Jurkat, Clone E6-1 (cell line): ENCODE measurements around the gene RRP36. TPM values are rescaled to one million over a fixed set of nuclear protein-coding genes. Genes with fewer than 3 reads are reported as not detected.
"Not testable (repeated sequence)": the region's sequence is repeated elsewhere in the genome, so short reads cannot be mapped to it uniquely, and the experiment has no call there.

Experiments used
- DNase-seq: peaks from one replicate; pipeline ENCODE4 v3.0.0-alpha.2; 2011; ENCODE audit warnings: low read depth, low spot score
- H3K4me3 ChIP-seq: 2 replicates; pipeline ENCODE4 v1.5.1; 2011; ENCODE audit warnings: mild to moderate bottlenecking, low read length, control low read depth, moderate library complexity
- polyA plus RNA-seq: library from polyadenylated mRNA; unstranded; fragments of >200 nt; gene quantifications from one replicate; pipeline ENCODE4 v1.2.1, GENCODE V29; 2012; ENCODE audit warnings: missing spikeins; ENCODE audit not compliant: insufficient read length, insufficient read depth

The RRP36 gene
- 79.8 TPM for polyA plus RNA-seq

GRCh38 chr6:43021270-43022047, at the start of gene RRP36:
Gene RRP36 (plus strand): TSS chr6:43021623. CDS start chr6:43021655, 32 bp downstream.
- peak; percentile 48 for DNase-seq

DNA sequence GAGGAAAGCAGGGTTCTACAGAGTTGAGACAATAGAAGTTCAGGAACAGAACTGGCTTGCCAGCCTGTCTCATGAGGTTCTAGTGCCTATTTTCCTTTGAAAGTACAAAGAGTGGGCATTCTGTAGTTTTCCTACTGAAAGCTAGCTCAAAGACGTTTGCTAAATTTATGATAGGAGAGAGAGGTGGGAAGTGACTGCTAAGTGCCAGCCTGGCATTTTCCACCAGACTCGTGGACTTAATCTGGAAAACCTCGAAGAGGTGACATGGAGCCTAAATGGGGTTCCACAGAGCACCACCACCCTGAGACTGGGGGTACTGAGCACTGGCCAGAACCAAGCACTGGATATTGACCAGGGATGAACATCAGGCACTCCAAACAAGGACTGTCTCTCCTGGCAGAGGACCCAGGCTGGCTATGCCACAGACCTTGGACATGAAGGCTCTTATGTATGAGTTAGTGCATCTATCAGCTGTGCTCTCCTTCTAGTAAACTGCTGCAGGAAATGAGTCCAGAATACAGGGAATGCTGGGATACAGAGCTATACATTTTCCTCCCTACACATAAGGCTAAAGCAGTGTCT, 49.6 kb upstream of the RRP36 start:
- no peak for DNase-seq

More at GRCh38 chr6:43021270-43022047, at the start of gene RRP36:
- peak within 1 kb of the TSS; percentile 100 for H3K4me3 ChIP-seq

DNA sequence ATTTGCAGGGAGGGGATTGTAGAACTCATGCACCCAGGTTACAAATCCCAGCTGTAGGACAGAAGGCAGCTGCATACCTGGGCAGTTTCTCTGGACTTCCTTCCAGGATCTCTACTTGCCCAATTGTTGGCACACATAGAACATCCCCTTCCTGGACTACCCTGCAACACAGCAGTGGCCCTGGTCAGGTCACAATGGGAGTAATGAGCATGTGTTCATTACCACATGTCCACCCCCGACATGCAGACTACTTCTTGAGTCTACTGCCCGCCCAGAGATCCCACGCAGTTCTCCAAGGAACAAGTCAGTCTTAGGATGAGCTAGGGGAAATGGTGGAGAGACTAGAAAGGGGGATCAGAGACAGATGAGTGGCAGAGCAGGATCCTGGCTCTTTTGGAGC, 47.5 kb upstream of the RRP36 start:
- no peak for DNase-seq
- H3K4me3 ChIP-seq: no peak overlapping the region

More for the DNA sequence above, 49.6 kb upstream of the RRP36 start:
- H3K4me3 ChIP-seq: no peak overlapping the region

- no peak overlapping the region for H3K4me3 ChIP-seq
- no peak for DNase-seq
These were observed 46.4 kb upstream of the RRP36 start for GRCh38 chr6:42974919-42975505.

DNA sequence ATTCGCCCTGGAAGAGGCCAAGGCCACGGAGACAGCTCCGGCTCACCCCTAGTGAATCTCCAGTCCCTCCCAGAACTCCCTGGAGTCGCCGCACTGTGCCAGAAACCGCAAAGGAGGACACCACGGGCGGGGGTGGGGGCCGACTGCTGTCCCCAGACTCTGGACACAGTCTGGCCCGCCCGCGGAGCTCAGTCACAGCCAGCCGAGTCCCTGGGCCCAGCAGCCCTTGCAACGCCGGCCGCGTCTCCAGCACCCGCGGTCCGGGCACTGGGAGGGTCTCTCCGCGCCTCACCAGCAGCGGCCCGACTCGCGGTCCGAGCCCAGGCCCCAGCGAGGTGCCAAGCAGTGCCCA, 43.0 kb upstream of the RRP36 start:
- H3K4me3 ChIP-seq: peak overlapping the region; percentile 84
- DNase-seq: no peak

DNA sequence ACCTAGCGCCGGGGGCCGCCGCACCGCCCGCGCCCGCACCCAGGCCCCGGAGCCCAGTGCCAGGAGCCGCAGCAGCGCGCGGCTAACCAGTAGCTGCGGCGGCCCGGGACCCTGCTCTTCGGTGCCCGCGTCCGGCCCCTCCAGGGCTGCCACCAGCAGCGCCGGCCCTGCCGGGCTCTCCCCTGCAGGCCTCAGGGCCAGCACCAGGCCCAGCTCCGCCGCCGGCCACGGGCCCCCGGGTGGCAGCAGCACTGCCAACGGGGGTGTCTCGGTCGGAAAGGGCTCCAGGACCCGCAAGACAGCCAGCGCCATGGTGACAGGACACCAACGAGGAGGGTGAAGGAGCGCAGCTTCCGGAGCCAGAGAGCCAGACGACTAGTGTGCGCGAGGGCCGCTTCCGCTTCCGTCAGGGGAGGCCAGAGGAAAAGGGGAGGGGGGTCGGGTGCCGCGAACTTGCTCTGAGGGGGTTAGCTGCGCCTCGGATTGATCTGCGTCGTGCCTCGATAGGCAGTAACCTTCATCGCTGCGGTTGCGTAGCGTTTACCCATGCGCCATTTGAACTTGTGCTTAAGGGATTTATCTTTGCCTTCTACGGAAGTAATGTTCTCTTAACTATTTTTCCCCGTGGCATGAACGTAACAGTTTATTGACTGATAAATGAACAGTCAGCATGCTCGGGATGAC, 42.4 kb upstream of the RRP36 start, which contains the start of gene PEX6:
PEX6 (minus strand) TSS at position 343 of the 684 bp plus-strand sequence; CDS start at position 312, 31 bp downstream.
- DNase-seq: peak; percentile 97
- peak within 1 kb of the TSS; percentile 84 for H3K4me3 ChIP-seq

DNA sequence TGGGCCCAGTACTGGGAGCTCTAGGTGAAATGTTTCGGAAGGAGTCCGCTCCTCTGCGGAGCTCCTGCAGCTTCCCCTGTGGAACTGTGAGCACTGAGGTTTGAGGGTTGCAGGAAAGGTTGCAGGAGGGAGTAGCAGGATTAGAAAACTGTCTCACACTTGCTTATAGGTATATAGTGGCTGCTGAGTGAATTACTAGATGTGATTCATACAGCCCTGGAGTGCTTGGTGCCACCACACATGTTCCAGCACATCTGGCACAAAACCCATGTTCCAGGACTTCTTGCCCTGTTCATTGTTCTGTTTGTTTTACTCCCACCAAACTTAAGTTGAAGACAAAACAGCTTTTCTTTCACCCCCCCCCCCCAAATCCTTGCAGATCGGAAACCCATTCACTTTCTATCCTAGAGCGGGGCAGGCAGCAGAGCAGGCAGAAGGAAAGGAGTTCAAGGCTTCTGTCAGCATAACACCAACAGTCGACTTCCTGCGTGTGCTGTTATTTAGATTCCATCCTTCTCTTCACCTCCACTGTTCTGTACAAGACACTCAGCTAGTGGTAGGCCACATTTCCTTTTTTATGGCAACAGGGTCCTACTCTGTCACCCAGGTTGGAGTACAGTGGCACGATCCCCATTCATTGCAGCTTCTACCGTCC, 41.8 kb upstream of the RRP36 start:
- peak; percentile 42 for DNase-seq

GRCh38 chr6:42981836-42982235, 39.6 kb upstream of the RRP36 start:
- no peak for DNase-seq
- H3K4me3 ChIP-seq: no peak overlapping the region

More for the DNA sequence above, 41.8 kb upstream of the RRP36 start:
- peak overlapping the region; percentile 84 for H3K4me3 ChIP-seq

GRCh38 chr6:42984001-42984923, 37.2 kb upstream of the RRP36 start, which contains the start of gene PPP2R5D:
Gene PPP2R5D (plus strand): TSS chr6:42984570. CDS start chr6:42984678, 108 bp downstream.
- DNase-seq: peak; percentile 99
- H3K4me3 ChIP-seq: peak within 1 kb of the TSS; percentile 80

GRCh38 chr6:42984924-42985475, 36.4 kb upstream of the RRP36 start:
- DNase-seq: peak; percentile 23
- H3K4me3 ChIP-seq: peak overlapping the region; percentile 80

- no peak overlapping the region for H3K4me3 ChIP-seq
- no peak for DNase-seq
These were observed 33.6 kb upstream of the RRP36 start for GRCh38 chr6:42987533-42988451.

GRCh38 chr6:42988486-42989020, 32.9 kb upstream of the RRP36 start:
- no peak for DNase-seq
- no peak overlapping the region for H3K4me3 ChIP-seq

DNA sequence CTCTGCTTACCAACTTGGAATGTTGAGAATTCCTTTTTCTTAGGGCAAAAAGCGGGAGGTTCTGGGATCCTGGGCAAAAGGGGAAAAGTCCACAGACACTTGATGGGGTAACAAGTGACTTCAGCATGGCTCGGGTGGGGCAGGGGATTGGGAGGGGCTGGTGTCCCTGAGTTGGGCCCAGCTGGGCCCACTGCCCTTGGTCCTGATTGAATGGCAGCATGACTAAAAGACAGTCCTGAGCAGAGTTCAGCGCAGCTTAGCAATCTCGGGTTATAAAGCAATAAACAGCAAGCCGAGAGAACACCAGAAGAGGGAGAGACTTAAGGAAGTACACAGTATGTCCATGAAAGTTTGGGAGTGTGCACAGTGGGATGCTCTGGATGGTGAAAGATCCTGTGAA, 31.5 kb upstream of the RRP36 start:
- no peak overlapping the region for H3K4me3 ChIP-seq
- DNase-seq: no peak

GRCh38 chr6:42993445-42993844, 28.0 kb upstream of the RRP36 start:
- no peak for DNase-seq
- H3K4me3 ChIP-seq: no peak overlapping the region

DNA sequence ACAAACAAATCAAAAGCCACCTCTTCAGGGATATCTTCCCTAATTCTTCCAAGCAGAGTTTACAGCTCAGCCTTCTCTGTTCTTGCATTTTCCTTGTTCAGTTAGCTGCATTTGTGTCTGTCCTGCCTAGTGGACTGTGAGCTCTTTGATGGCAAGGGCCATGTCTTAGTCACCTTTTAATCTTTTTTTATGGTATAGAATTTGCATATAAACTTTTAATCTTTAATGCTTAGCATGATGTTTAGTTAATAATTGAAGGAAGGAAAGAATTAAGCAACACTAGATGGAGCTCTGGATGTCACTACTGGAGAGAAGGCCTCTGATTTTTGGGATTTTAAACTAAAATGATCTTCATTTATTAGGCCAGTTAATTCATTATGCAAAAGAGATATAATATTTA, 24.9 kb upstream of the RRP36 start:
- no peak for DNase-seq

DNA sequence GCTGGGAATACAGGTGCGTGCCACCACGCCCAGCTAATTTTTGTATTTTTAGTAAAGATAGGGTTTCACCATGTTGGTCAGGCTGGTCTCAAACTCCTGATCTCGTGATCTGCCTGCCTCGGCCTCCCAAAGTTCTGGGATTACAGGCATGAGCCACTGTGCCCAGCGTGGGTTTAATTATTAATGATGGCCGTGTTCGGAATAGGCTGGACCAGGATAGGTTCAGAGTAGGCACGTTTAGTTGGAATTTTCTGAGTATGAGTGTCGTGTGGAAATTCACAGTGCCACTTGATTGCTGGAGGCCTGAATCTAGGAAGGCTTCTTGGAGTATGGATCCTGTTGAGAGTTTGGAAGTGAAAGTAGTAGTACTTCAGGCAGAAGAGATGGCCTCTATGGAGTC, 23.2 kb upstream of the RRP36 start:
- DNase-seq, H3K4me3 ChIP-seq: not testable (repeated sequence)

More for the DNA sequence above, 24.9 kb upstream of the RRP36 start:
- H3K4me3 ChIP-seq: no peak overlapping the region
